NCI-H1436 treated with DMSO at 0.1 percent for 48 hours (cell line): ENCODE measurements around the gene KRT83.
"Not testable (repeated sequence)": the region's sequence is repeated elsewhere in the genome, so short reads cannot be mapped to it uniquely, and the experiment has no call there.

Source experiments
- DNase-seq: peaks from one replicate; lab custom pipeline; 2025; lab: John Stamatoyannopoulos, UW

Gene KRT83

GRCh38 chr12:52353766-52354165, 32.6 kb upstream of the KRT83 start:
- no peak for DNase-seq

DNA sequence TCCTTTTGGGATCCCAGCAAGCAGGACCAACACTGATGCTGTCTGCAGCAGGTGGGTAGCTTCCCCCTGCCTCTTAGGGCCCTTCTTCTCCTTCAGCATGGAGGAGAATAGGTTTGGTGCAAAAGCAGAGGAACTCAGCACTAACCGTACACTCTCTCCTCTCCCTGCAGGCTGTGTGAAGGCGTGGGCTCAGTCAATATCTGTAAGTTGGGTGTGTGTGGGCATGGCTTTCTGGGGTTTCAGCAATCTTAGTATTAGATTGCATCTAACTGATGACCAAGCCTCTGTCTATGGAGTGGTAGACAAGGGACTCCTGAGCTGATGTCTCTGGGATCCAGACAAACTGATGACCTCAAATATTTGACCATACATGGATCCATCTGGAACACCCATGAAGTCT, 31.8 kb upstream of the KRT83 start:
- no peak for DNase-seq

- no peak for DNase-seq
Measured at GRCh38 chr12:52351196-52352059, 30.2 kb upstream of the KRT83 start.

DNA sequence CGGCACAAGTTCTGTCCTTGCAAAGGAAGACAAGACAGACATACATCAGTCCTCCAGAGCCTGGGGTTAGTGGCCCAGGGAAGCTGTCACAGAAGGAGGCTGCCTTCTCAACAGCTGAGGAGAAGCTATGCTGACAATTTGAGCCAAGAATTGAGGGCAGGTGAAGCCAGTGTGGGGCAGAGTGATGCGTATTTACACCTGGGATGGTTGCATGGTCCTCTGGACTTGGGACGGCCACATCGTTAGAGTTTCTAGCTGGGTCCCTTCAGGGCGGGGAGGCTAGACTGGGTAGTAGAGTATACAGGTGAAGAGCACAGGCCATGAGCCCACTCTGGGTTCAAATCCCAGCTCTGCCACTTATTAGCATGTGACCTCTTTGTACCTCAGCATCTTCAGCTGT, 29.6 kb upstream of the KRT83 start:
- DNase-seq, result no peak

- DNase-seq, result no peak
Measured at GRCh38 chr12:52350021-52350620, 28.9 kb upstream of the KRT83 start.

DNA sequence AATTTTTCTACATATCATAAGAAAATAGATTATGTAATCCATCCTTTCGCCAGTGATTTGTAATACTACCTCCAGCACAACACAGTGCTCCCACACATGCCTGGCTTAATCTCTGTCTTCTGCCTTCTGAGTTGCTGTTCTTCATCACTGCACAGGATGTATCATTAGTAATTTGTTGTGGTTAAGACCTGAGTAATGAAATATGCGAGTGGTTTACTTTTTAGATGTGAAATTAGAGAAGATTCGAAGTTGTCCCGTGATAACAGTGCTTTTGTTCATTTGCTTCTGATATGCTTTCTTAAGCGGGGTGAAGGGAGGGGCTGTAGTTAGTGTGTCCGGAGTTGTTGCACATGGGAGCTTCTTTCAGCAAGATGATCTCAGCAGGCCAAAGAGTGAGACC, 28.0 kb upstream of the KRT83 start:
- DNase-seq, result no peak

GRCh38 chr12:52347551-52348510, 26.6 kb upstream of the KRT83 start:
- DNase-seq, result no peak

DNA sequence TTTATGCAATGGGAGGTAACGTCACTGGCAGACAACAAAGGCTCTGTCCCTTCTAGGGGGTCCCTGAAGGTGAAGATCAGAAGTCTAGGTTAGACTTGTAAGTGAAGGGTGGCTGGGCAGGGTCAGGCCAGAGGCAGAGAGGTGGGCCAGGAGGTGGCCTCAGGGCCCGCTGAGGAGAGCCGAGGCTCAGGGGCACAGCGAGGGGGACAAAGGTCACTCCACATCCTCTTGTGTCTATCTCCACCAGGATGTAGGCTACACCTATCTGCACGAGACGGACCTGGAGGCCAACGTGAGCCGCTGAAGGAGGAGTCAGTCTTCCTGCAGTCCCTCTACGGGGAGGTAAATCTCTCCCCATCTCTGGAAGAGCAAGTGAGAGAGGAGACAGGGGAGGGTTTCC, 25.8 kb upstream of the KRT83 start:
- no peak for DNase-seq

DNA sequence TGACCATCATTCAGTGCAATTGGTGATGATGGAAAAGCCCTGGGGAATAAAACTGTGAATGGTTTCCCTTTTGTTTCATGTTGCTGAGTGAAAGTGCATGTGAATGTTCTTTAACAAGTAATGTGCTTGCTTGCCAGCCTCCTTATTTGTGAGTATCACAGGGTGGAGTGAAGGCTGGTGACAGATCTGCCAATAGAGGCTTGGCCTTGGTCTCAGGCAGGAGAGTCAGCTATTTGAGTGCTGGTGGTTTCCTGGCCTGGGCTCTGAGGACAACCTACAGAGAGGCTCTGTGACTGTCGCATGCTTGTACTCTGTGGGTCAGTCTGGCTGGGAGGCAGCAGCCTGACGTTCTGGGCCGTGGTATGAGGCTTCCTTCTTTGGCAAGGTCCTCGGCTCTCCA, 25.4 kb upstream of the KRT83 start:
- no peak for DNase-seq

DNA sequence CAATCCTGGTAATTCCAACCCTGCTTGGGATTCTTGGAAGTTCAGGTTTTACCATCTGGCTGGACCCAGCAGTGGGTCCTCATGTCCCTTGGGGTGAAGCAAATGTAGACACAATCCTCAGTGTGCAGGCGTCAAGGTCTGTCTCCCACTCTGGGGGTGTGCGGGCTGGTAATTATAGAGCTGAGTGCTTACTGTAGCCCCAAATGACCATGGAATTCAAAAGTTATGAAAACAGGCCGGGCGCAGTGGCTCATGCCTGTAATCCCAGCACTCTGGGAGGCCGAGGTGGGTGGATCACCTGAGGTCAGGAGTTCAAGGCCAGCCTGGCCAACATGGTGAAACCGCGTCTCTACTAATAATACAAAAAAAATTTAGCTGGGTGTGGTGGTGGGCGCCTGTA, 23.8 kb upstream of the KRT83 start:
- DNase-seq, result not testable (repeated sequence)

DNA sequence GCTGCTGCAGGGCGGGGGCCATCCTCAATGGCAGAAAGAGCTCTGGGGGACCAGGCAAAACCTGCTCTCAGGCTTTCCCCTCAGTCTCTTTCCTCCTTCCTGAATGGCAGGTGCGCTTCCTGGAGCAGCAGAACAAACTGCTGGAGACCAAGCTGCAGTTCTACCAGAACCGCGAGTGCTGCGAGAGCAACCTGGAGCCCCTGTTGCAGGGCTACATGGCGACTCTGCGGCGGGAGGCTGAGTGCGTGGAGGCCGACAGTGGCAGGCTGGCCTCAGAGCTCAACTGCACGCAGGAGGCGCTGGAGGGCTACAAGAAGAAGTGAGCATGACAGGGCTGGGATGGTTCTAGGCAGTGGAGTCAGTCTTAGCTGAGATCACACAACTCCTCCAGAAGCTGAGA, 22.9 kb upstream of the KRT83 start:
- no peak for DNase-seq

DNA sequence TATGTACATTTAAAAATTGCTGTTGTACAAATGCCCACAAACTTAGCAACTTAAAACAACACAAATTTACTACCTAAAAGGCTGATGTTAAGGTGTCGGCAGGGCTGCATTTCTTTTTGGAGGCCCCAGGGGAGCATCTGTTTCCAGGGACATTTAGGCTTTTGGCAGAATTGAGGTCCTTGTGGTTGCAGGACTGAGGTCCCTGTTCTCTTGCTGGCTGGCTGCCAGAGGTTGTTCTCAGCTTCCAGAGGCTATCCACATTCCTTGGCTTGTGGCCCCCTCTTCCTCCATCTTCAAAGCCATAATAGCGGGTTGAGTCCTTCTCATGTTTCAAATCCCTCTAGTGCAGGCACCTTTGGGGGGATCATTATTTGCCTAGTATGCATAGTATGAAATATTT, 22.4 kb upstream of the KRT83 start:
- no peak for DNase-seq

DNA sequence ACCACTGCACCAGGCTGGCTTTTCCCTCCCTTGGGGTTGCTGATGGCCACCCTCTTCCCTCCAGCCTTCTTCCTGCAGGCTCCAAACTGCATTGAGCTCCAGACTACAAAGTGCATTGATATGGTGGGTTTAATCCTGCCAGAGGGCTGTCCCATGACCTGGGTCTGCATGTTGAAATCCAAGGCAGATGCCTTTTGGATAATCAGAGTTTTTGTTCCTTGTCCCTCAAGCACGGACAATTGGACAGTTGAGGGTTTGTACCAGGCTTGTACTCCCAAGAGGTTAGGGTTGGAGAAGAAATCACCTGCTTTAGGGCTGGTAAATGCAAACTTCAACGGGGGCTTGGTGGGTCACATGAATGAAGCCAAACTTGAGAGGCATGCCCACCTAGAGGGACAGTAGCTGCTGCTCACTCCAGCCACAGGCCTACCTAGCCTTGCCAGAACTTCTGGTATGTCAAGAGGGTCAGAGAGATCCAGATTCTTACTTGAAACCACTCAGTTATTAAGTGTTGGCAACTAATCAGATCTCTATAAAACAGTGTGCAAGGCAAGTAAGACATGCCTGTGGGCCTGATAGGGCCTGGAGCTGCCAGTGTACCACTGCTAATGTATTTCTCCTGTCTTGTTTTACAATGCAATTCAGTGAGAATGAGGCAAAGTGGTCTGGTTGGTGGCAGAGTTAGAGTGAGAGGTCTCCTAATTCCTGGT, 21.7 kb upstream of the KRT83 start:
- no peak for DNase-seq

- no peak for DNase-seq
Measured at GRCh38 chr12:52341066-52341580, 19.9 kb upstream of the KRT83 start.

- no peak for DNase-seq
Measured at GRCh38 chr12:52338241-52338960, 17.2 kb upstream of the KRT83 start.

- DNase-seq, result no peak
Measured at GRCh38 chr12:52337054-52337453, 15.9 kb upstream of the KRT83 start.

GRCh38 chr12:52336641-52337040, 15.4 kb upstream of the KRT83 start:
- DNase-seq, result no peak

- no peak for DNase-seq
Measured at GRCh38 chr12:52335598-52336262, 14.5 kb upstream of the KRT83 start.

DNA sequence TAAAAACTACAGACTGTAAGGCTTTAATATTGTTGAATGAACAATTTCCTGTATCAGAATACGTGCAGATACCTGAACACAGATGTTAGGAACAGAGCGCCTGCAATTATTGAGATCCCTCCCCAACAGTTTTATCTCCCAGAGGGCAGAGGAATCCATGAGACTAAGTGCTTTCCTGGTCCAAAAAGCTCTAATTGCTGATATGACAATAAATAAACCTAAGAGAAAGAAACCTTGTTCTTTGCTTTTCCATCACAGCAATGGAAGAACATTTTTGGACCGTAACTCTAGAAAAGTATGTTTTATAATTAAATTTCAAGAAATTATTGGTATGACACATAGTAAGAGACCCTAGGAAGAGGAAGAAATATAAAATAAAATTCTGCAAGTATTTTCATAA, 13.0 kb upstream of the KRT83 start:
- DNase-seq, result no peak

DNA sequence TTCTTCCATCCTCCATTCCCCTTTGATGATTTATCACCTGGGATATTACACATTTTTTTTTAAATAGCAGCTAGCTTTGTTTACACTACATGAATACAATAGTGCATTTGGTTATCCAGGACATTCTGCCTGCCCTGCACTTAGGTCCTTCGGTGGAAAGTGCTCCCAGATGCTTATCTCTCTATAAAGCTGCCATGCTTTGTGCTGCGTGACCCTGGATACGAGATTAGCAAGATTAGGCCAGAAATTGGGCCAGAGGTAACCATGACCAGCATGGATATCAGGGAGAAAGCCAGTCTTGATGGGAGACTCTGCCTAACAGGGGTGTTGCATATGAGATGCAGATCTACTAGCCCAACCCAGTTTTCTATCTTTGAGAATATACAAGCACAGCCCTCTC, 12.1 kb upstream of the KRT83 start:
- no peak for DNase-seq

DNA sequence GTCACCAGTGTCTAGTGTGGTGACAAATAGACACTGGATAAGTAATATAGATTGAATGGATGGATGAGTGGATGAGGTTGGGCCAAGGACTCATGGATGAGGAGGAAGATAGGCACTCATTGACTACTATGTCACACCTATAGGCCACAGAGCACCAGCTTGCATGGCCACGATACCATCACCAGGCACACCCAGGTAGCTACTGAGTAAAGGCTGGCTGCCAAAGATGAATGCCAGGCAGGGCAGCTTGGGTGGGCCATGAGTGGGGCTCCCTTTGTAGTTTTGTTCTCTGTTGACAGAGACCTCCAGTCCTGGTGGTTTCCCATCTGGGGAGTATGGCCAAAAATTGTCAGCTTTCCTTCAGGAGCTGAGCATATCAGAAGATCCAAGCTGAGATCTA, 11.2 kb upstream of the KRT83 start:
- DNase-seq, result no peak
